Kidney glomerular epithelial cell (primary cell): ENCODE measurements around the gene ST8SIA1.

Experiments
- DNase-seq: peaks from one replicate; lab custom pipeline; 2025; lab: John Stamatoyannopoulos, UW

Gene ST8SIA1

DNA sequence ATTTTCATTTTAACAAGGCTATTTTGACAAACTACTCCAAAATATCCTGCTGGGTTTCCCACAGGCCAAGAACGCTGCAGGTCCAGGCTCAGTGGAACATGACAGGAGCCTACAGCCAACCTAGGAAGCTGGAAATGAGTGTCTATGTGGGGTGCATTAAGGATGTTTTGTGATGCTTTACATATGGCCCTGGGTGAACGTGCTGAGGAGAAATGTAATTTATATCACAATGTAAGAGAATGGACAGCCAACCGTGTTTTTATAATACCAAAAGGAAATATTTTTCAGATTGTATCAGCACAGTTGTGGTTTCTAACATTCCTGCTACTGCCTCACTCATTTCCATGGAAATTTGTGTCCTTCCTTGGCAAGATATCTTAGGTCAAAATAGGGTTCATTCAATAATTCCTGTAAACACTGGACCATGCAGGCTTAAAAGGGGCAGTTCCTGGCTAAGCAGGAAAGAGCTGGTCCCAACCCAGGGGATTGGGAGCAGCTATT is 51.5 kb downstream of the ST8SIA1 start:
- peak; percentile 74 for DNase-seq

- DNase-seq: peak; percentile 52
Observed at GRCh38 chr12:22282283-22282682, 52.2 kb downstream of the ST8SIA1 start.

GRCh38 chr12:22276867-22277266 is 57.6 kb downstream of the ST8SIA1 start:
- DNase-seq: no peak

DNA sequence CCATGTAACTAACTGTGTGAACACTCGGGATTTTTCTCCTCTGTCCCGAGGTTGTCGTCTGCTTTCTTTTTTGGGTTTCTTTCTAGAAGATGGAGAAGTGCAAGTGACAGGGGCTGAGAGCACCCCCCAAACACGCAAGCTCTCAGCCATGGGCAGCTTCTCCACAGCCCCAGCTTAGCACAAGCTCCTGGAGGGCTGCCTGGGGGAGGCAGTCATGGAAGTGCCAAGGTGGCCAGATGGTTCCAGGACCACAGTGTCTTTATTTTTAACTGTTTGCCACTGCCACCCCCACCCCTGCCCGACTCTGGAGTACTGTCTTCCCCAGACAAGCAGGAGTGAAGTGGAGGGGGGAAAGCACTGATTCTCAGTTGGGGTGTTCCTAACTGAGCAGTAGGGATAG is 58.2 kb downstream of the ST8SIA1 start:
- DNase-seq: no peak

DNA sequence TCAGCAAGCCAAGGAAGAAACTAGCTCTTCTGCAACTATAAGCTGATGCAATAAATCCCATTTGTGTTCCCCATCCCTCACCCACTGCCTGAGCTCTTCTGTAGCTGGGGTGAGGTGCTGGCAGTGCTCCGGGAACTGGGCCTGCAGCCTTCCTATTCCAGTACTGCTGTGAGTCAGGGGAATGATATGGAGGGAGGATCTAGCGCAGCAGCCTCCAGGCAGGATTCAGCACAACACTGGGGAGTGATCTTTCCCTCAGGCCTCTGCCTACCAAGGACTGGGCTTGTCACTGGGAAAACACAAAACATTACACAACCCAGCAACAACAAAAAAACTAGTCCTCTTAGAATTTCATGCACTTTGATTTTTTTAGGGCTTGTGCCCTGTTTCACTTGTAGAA is 58.7 kb downstream of the ST8SIA1 start:
- DNase-seq: peak; percentile 87

- DNase-seq: no peak
Observed at GRCh38 chr12:22272335-22273151, 62.0 kb downstream of the ST8SIA1 start.

GRCh38 chr12:22271023-22271422 is 63.5 kb downstream of the ST8SIA1 start:
- DNase-seq: peak; percentile 11

GRCh38 chr12:22268973-22269372 is 65.5 kb downstream of the ST8SIA1 start:
- DNase-seq: no peak

- DNase-seq: no peak
Observed at GRCh38 chr12:22268406-22268805, 66.1 kb downstream of the ST8SIA1 start.

- no peak for DNase-seq
Observed at GRCh38 chr12:22266101-22266500, 68.4 kb downstream of the ST8SIA1 start.

DNA sequence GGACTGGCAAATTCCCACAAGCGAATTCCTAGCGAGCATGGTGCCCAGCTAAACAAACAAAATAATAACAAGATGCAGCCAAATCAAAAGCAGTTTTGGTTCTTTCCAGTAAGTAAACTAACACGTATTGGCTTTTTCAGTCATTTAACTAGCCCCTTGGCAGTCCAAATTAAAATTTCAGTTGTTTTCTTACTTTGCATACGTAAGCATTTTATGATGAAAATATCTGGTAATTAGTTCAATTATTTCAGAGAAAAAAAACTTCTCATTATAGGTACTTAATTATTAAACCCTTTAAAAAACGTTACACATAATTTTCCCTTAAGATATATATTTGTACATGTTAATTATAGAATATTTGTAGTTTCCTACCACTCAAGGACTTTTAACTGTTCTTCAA is 70.1 kb downstream of the ST8SIA1 start:
- no peak for DNase-seq

DNA sequence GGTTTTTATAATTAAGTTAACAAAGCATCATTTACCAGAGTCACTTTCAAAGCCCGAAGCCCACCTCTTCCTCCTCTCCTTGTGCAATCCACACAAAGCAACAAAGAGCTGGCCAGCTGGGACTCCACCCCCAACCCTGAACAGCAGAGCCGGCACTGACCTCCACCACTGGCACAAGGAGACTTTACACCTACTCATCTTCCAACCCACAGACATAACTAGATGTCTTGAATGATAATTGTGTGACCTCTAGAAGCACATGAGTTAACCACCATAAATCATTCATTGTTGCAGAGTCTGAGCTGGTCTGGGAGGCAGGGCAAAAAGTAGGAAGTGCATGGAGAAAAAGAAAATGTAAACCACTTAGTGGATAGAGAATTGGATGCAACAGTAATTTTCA is 72.2 kb downstream of the ST8SIA1 start:
- DNase-seq: peak; percentile 41

GRCh38 chr12:22257100-22257499 is 77.4 kb downstream of the ST8SIA1 start:
- no peak for DNase-seq

DNA sequence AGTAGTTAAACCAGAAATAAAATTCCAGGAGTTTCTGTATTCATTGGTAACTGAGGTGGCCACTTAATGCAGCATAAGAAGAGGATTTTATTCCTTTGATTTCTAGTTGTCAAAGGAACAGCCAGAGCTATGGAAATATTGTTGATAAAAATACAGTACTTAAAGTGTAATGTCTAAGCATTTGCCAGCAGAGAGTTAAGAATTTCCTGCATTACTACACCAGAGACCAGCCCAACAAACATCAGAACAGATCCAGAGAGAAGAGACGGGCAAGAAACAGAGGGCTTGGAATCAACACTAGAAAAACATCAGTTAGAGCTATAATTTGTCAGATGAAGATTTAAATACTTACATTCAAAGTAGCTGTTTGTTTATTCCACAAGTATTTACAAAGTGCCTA is 77.9 kb downstream of the ST8SIA1 start:
- no peak for DNase-seq

DNA sequence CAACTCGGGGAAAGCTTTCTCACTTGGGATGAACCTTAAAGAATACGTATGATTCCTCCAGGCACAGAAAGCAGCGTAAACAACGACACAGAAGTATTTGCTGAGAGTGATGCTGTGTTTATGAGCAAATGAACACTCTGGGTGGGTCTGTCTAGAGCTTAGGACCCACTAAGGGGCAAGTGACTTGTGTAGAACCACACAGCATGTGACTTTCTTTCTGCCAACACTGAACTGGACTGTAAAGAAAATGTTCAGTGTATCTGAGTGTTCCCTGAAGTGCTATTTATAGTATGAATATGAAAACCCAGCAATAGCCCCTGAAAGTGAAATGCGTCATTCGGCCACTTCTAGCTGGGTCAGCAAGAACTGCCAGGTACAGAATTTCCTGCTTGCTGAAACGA is 78.5 kb downstream of the ST8SIA1 start:
- no peak for DNase-seq

- no peak for DNase-seq
Observed at GRCh38 chr12:22255097-22255496, 79.4 kb downstream of the ST8SIA1 start.

DNA sequence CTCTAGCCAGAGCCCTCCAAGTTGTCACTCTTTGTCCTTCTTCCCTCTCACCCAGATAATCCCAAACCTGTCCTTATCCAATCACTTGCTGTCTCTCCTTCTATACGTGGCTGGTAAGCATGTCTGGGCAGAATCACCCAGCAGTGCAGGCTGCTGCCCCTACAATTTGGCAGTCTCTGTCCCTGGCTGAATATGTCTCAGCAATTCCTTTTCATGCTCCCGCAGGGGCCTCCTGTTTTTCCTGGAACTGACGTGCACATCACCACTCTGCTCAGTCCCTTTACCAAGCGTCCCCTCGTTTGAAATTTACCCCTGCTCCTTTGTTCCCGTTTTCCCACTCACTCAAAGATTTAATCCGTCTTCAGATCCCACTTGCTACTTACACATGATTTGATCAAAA is 80.0 kb downstream of the ST8SIA1 start:
- DNase-seq: no peak

DNA sequence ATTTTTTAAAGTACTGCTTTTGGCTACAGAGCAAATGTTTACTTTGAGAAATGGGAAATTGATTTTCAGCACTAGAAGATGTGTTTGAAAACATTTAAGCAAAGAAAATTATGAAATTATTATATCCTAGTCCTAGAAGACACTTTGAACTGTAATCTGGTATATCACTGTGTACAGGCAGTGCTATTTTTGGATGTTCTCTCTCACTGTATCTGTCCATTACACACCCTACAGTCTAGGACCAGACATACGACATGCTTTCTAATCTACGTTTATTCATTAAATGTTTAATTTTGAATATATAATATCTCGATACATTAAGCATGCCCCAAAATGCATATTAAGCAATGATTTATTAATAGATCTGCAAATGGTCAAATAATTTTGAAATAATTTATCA is 82.5 kb downstream of the ST8SIA1 start:
- no peak for DNase-seq

DNA sequence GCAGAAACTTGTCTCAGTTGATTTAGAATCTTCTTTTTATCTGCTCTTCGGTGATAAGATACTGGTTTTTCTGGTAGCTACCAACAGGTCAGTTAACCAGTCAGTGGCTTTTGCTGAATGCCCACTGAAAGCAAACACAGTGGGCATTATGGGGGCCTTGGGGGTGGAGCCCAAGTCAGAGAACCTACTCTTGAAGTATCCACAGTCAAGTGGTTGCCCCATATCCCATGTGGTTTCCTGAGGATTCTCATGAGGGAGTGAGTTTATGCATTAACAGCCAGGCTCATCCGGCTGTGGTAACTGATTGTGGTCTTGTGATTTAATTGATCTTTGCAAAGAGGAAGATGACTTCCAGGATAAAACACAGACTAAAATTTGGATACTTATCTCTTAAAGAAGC is 83.7 kb downstream of the ST8SIA1 start:
- DNase-seq: no peak

DNA sequence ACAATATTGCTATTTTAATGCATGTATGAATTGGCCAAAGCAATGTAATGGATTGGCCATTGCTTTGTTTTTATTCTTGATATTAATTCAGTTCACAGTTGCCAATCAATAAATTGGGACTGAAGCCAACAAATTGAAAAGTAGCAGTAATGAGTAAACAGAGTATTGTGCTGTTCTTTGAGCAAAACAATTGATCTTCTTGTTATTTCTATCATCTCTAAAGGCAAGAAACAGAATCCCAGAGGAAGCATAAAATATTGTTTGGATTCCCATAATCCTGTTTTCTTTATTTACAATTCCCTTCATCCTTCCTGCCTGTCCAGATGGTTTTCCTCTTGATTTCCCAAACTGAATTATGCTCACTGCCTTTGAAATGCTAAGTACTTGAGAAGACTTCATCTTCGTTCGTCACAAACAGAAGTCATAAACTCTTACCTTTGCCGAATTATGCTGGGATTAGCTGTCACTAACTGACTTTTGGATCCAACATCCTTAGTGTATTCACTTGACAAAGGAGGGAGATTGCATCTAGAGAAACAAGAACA is 85.9 kb downstream of the ST8SIA1 start:
- DNase-seq: no peak

DNA sequence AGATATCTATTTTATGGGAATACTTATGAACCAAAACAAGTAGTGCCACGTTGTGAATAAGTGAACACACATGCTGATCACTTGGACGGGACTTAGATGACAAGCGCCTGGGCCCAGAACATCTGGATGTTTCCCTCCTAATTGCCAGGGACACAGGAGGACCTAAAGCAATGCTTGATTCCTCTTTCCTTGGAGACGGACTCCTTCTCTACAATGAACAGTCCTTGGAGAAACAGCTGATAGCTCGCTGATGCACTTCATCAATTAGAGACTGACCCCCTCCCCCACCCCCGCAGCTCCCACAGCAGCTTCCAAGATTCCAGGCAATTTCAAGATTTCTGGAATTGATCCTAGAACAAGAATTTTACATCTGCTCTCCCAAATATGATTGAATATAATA is 86.4 kb downstream of the ST8SIA1 start:
- DNase-seq: no peak

DNA sequence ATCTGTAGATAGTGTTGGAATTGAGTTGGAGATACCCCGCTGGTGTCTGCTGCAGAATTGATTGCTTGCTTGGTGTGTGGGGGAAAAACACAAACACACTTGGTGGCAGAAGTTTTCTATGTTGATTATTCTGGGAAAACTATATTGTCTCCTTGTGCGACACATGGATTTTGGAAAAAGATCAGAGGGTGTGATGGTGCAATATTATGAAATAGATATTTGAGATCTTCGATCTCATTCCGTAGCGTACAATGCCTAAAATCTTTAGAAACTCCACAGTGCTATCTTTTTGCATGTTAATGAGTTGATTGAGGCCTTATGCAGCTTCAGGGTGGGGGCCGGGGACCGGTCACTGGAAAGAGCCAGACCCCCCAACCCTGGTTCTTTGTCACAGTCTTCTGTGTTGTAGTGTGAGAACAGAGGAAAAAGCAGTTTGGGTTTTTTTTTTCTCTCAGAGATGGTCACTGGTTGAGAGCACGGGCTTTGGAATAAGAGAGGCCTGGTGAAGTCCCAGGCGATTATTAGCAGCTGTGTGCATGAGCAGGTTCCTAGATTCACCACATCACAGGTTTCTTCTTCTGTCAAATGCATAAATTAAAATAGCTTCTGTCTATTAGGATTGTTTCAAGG is 88.2 kb downstream of the ST8SIA1 start:
- DNase-seq: no peak

DNA sequence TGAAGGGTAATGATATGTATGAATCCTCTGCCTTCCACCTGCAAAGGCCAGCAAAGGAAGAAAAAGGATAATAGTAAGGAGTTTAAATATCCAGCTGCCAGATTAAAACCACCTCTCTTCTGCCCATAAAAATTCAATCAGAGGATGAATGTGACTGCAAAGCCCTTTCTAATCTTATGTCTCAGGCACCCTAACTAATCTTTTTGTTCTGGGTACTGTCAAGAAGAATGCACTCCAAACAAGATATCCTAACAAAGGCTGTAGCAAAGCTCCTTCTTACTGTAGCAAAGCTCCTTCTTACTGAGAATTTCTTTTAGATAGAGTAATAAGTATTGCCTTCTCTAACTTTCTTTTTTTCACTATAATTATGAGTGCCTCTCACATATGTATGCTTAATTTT is 91.8 kb downstream of the ST8SIA1 start:
- DNase-seq: no peak
